Lower lobe of right lung (tissue), 2 donors: Measurements from ENCODE around the gene CABLES2. TPM values are rescaled to one million over a fixed set of nuclear protein-coding genes. Genes with fewer than 3 reads are reported as not detected.

Source experiments
- ATAC-seq, 2 donors: fragments of 200-7000 bp; cut with Tn5 transposase; one replicate each; pipeline ENCODE4 v1.9.1; 2020 to 2022; ENCODE audit warnings: mild to moderate bottlenecking in 2 of 2, moderate library complexity in 2 of 2
- DNase-seq: peaks from one replicate; pipeline ENCODE4 v3.0.0-alpha.2; 2020
- H3K27ac ChIP-seq: fragments of 200-600 bp; one replicate; pipeline ENCODE4 v1.8.0; 2022
- H3K27me3 ChIP-seq: fragments of 200-600 bp; one replicate; pipeline ENCODE4 v1.8.0; 2022; ENCODE audit warnings: low read depth
- H3K36me3 ChIP-seq: fragments of 200-600 bp; one replicate; pipeline ENCODE4 v1.8.0; 2022; ENCODE audit warnings: mild to moderate bottlenecking
- H3K4me1 ChIP-seq: fragments of 200-600 bp; one replicate; pipeline ENCODE4 v1.8.0; 2022
- H3K4me3 ChIP-seq: fragments of 200-600 bp; one replicate; pipeline ENCODE4 v1.8.0; 2022; ENCODE audit warnings: mild to moderate bottlenecking
- H3K9me3 ChIP-seq: fragments of 200-600 bp; one replicate; pipeline ENCODE4 v1.8.0; 2022
- CTCF ChIP-seq: fragments of 200-600 bp; IDR thresholded peaks from one replicate; pipeline ENCODE4 v1.8.0; 2022; ENCODE audit warnings: antibody characterized with exemption, mild to moderate bottlenecking
- intact Hi-C: fragments of 100-400 bp; cut with DNase I; formaldehyde crosslinking; loops from one replicate; pipeline ENCODE4 v1.11.0; 2022
- total RNA-seq: library from RNA; stranded (reverse); fragmentation: NEBNext Ultra II Directional; extraction: Animal tissue kit (Norgen Biotek cat#: 25700); gene quantifications from one replicate; pipeline ENCODE4 v1.2.1, GENCODE V29; 2021
- donor health status: DM: no; HTN: yes; CAD: no; lungs with severe emphysema.

CABLES2 gene
- total RNA-seq, 1 donor from 2014 or later: 4.5 TPM

DNA sequence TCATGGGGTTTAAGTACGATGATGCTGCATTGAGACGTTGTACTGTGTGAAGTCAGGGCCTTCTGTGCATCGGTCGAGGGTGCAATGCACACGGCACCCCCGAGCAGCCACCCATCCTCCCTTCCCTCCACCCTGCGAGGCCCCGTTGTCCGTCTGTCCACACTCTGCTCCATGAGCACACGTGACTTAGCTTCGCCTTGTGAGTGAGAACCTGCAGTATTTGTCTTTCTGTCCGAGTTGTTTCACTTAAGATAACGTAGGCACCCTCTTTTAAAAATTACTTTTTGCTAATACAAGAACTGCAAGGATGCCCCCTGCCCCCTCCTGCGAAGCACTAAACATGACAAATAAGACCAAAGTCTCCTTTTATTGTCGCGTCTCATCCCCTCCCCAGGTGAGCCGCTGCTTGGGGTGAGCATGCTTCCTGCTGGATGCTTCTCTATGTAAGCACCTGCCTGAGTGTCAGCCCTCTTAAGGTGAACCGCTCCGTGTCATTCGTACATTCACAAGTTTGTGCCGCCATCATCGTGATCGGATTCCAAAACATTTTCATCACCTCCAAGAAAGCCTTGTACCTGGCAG, 23.9 kb upstream of the CABLES2 start:
- no peak for TF ChIP-seq CTCF
- Histone ChIP-seq H3K9me3 (no peaks in the 10 kb centered on the region), H3K4me1 (peaks cover 9% of the 10 kb centered on the region), H3K27me3 (peaks cover 11% of the 10 kb centered on the region), H3K4me3 (no peak overlapping the region), H3K27ac (no peak overlapping the region), H3K36me3 (no peaks in the 10 kb centered on the region)
- intact Hi-C loops: no loop called here
- DNase-seq: no peak
- ATAC-seq: no peak

DNA sequence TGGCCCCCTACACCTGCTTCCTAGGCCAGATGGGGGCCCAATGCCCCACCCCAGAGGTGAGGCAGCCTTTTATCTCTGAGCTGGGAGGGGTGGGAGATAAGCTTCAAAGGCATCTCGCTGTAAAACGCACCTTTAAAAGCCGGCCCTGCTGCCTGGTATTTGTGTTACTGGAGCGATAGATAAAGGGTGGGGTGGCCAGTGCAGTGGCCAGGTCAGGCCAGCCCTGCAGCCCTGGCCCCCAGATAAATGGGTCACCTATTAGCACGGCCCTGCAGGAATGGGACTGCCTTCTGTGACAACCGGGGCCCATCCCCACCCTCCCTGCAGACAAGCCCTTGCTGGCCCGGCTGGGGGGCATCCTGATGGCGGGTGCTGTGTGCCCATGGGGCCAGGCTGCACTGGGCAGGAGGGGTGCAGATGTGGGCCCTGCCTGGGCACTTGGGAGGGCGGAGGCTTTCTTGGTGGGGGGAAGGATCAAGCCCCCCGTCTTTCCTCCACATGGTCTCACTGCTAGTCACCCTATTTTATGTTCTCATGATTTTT, 23.3 kb upstream of the CABLES2 start:
- peaks cover 9% of the 10 kb centered on the region for H3K4me1 ChIP-seq
- ATAC-seq: no peak
- no peak overlapping the region for H3K27ac ChIP-seq
- intact Hi-C loops: no loop called here
- TF ChIP-seq CTCF: no peak
- peaks cover 11% of the 10 kb centered on the region for H3K27me3 ChIP-seq
- DNase-seq: no peak
- no peaks in the 10 kb centered on the region for H3K36me3 ChIP-seq
- no peak overlapping the region for H3K4me3 ChIP-seq
- no peaks in the 10 kb centered on the region for H3K9me3 ChIP-seq

GRCh38 chr20:62429455-62430310, 22.6 kb upstream of the CABLES2 start:
- DNase-seq (no peak), ATAC-seq (no peak)
- Histone ChIP-seq H3K27ac (no peak overlapping the region), H3K9me3 (no peaks in the 10 kb centered on the region), H3K4me1 (peaks cover 9% of the 10 kb centered on the region), H3K27me3 (peaks cover 11% of the 10 kb centered on the region), H3K4me3 (no peak overlapping the region), H3K36me3 (no peaks in the 10 kb centered on the region)
- TF ChIP-seq CTCF: no peak
- intact Hi-C loops: no loop called here

- Histone ChIP-seq H3K9me3 (no peaks in the 10 kb centered on the region), H3K27me3 (peaks cover 5% of the 10 kb centered on the region), H3K4me3 (no peak overlapping the region), H3K36me3 (no peaks in the 10 kb centered on the region), H3K4me1 (peaks cover 9% of the 10 kb centered on the region), H3K27ac (no peak overlapping the region)
- no peak for ATAC-seq
- intact Hi-C loops: no loop called here
- DNase-seq: no peak
- TF ChIP-seq CTCF: no peak
Observed at GRCh38 chr20:62428396-62429295, 21.6 kb upstream of the CABLES2 start.

DNA sequence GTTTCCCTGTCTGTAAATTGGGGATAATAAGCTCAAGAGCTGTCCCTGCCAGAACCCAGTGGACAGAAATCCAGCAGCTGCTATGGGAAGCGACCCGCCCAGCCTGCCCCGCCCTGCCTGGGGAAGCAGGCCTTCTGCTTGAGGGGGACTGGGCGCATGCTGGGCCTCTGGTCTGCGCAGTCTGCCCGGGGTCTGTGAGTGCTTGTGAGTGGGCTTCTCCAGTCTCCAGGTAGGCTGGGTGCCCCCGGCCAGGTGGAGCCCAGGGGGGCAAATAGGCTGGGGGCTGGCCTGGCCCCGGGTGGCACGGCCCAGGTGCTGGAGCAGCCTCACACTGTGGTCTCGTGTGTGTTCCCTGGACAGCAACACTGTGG, 20.9 kb upstream of the CABLES2 start:
- Histone ChIP-seq H3K27me3 (peaks cover 5% of the 10 kb centered on the region), H3K27ac (peak overlapping the region; percentile 36)

More for the DNA sequence above, 20.9 kb upstream of the CABLES2 start:
- peaks cover 9% of the 10 kb centered on the region for H3K4me1 ChIP-seq
- no peak for TF ChIP-seq CTCF
- H3K4me3 ChIP-seq: no peak overlapping the region
- H3K9me3 ChIP-seq: no peaks in the 10 kb centered on the region
- no peak for DNase-seq
- intact Hi-C loops: no loop called here
- ATAC-seq: peak in 1 of 2 donors; percentile 1
- no peaks in the 10 kb centered on the region for H3K36me3 ChIP-seq
